ENCODE measurements around the gene AKAP11. TPM values are rescaled to one million over a fixed set of nuclear protein-coding genes. Genes with fewer than 3 reads are reported as not detected.

The AKAP11 gene
- total RNA-seq, 2 donors from 2014 or later, result 20.8 to 36.1 TPM

DNA sequence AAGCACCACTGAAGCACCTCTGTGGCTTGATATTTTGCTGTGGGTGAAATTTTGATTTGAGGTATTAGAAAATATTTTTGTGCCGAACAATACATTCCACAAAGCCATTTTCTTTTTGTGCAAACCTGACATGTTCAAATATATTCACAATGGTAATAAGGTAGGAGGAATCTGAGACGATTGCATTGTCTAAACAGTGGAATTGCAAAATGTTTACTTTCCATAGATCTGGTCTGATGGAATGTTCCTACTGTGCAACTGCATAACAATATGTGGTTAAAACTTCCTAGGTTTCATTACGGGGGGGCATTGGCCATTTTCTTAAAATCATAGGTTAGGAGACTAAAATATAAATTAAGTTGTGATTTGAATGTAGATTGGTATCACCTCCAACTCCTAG, 42.7 kb upstream of the AKAP11 start:
- Histone ChIP-seq H3K36me3 (no peaks in the 10 kb centered on the region), H3K9me3 (no peaks in the 10 kb centered on the region), H3K27me3 (replicated peaks; ENCODE audit: insufficient read depth) (no peaks in the 10 kb centered on the region), H3K27ac (no peak overlapping the region), H3K4me1 (replicated peaks) (no peaks in the 10 kb centered on the region), H3K4me3 (no peak overlapping the region)
- TF ChIP-seq, protein P1, sequence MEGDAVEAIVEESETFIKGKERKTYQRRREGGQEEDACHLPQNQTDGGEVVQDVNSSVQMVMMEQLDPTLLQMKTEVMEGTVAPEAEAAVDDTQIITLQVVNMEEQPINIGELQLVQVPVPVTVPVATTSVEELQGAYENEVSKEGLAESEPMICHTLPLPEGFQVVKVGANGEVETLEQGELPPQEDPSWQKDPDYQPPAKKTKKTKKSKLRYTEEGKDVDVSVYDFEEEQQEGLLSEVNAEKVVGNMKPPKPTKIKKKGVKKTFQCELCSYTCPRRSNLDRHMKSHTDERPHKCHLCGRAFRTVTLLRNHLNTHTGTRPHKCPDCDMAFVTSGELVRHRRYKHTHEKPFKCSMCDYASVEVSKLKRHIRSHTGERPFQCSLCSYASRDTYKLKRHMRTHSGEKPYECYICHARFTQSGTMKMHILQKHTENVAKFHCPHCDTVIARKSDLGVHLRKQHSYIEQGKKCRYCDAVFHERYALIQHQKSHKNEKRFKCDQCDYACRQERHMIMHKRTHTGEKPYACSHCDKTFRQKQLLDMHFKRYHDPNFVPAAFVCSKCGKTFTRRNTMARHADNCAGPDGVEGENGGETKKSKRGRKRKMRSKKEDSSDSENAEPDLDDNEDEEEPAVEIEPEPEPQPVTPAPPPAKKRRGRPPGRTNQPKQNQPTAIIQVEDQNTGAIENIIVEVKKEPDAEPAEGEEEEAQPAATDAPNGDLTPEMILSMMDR (IDR thresholded peaks at IDR 0.05), result no peak
- TF ChIP-seq POLR2AphosphoS5 (IDR thresholded peaks at IDR 0.05), result no peak
- DNase-seq (ENCODE audit: low spot score), result no peak
- 59% methylated on average over 3 of the region's 3 CpGs for WGBS
- intact Hi-C loops (cut with DNase I), result no loop called here

DNA sequence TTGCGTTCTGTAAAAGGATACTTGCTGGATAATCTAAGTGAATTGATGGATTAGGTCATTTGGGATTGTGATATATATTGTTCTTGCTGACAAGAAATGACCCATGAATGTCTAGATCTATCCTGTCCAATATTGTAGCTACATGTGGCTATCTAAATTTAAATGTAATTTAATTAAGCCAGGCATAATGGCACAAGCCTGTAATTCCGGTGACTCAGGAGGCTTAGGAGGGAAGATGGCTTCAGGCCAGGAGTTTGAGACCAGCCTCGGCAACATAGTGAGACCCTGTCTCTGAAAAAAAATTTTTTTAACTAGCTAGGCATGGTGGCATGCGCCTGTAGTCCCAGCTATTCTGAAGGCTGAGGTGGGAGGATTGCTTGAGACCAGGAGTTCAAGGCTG, 39.3 kb upstream of the AKAP11 start:
- no peak for TF ChIP-seq POLR2AphosphoS5 (IDR thresholded peaks at IDR 0.05)
- TF ChIP-seq POLR2A (IDR thresholded peaks at IDR 0.05), result no peak
- TF ChIP-seq, protein P1 (IDR thresholded peaks at IDR 0.05), result no peak
- no peak for DNase-seq (ENCODE audit: low spot score)
- Histone ChIP-seq H3K4me3 (no peak overlapping the region), H3K27me3 (replicated peaks; ENCODE audit: insufficient read depth) (no peaks in the 10 kb centered on the region), H3K27ac (no peak overlapping the region), H3K4me1 (replicated peaks) (no peaks in the 10 kb centered on the region), H3K36me3 (no peaks in the 10 kb centered on the region), H3K9me3 (no peaks in the 10 kb centered on the region)
- intact Hi-C loops (cut with DNase I), result no loop called here
- WGBS, result 88% methylated on average over 4 of the region's 4 CpGs

DNA sequence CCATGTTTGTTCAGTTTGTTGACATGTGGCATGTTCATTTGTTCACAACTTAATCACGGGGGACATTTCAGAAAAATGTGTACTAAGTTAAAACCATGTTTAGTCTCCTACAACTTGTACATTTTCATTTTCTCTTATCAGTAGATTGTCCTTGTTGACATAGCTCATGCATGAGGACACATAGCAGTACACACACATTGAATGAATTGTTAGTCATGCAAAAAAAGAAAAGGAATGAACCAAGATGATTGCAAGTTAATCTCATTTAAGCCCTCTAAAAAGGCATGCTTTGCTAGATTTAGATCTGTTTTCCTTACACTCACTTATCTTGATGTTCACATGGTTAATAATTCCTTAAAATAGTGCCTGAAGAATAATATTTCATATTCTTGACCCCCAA, 38.2 kb upstream of the AKAP11 start:
- no peaks in the 10 kb centered on the region for H3K36me3 ChIP-seq
- H3K4me3 ChIP-seq, result no peak overlapping the region
- H3K27ac ChIP-seq, result no peak overlapping the region
- intact Hi-C loops (cut with DNase I), result no loop called here
- H3K9me3 ChIP-seq, result no peaks in the 10 kb centered on the region
- 43% methylated on average over 1 of the region's 1 CpG for WGBS
- TF ChIP-seq POLR2AphosphoS5 (IDR thresholded peaks at IDR 0.05) (no peak), POLR2A (IDR thresholded peaks at IDR 0.05) (no peak)
- TF ChIP-seq, protein P1 (IDR thresholded peaks at IDR 0.05), result no peak
- no peaks in the 10 kb centered on the region for H3K4me1 ChIP-seq (replicated peaks)
- DNase-seq (ENCODE audit: low spot score), result no peak
- no peaks in the 10 kb centered on the region for H3K27me3 ChIP-seq (replicated peaks; ENCODE audit: insufficient read depth)

DNA sequence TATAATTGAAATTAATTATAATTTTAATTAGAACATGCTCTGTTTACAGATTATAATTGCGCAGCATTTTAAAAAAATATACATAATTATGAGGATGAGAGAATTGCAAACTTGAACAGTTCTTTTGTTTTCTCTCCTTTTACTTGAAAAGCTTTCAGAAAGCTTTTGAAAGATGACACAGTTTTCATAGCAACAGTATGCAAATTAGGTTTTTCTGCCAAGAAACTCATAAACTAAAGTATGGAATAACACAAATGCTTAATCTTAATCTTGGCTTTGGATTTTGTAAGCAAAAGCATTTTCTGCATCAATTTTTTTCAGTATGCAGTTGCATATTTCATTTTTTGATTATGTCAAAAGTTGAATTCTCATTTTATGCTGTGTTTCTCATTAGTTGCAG, 32.8 kb upstream of the AKAP11 start:
- no peaks in the 10 kb centered on the region for H3K4me1 ChIP-seq (replicated peaks)
- WGBS, result 90% methylated on average over 1 of the region's 1 CpG
- H3K4me3 ChIP-seq, result no peak overlapping the region
- H3K36me3 ChIP-seq, result no peaks in the 10 kb centered on the region
- H3K27ac ChIP-seq, result no peak overlapping the region
- no peaks in the 10 kb centered on the region for H3K27me3 ChIP-seq (replicated peaks; ENCODE audit: insufficient read depth)
- TF ChIP-seq POLR2A (IDR thresholded peaks at IDR 0.05) (no peak), POLR2AphosphoS5 (IDR thresholded peaks at IDR 0.05) (no peak)
- TF ChIP-seq, protein P1 (IDR thresholded peaks at IDR 0.05), result no peak
- no peaks in the 10 kb centered on the region for H3K9me3 ChIP-seq
- no peak for DNase-seq (ENCODE audit: low spot score)
- intact Hi-C loops (cut with DNase I), result no loop called here

DNA sequence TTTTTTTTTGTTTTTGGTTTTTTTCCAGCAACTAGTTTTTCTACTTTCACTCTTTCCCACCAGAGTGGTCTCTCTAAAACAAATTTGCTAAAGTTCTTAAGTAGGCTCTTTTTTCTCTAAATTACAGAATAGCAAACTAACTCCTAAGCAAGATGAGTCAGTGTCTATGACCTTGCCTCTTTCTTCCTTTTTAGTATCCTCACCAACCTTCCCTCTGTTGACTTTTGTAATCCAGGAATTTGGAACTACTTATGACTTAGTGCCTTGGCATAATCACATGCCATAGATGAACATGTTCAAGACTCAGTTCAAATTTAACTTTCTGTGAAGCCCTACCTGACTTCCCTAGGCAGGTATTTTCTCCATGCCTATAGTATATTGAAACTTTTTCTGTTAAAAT, 32.3 kb upstream of the AKAP11 start:
- no peak overlapping the region for H3K27ac ChIP-seq
- no peaks in the 10 kb centered on the region for H3K4me1 ChIP-seq (replicated peaks)
- no peaks in the 10 kb centered on the region for H3K9me3 ChIP-seq
- intact Hi-C loops (cut with DNase I), result no loop called here
- no peaks in the 10 kb centered on the region for H3K36me3 ChIP-seq
- no peaks in the 10 kb centered on the region for H3K27me3 ChIP-seq (replicated peaks; ENCODE audit: insufficient read depth)
- no peak overlapping the region for H3K4me3 ChIP-seq
- TF ChIP-seq, protein P1 (IDR thresholded peaks at IDR 0.05), result no peak
- TF ChIP-seq POLR2A (IDR thresholded peaks at IDR 0.05) (no peak), POLR2AphosphoS5 (IDR thresholded peaks at IDR 0.05) (no peak)
- no peak for DNase-seq (ENCODE audit: low spot score)
